IPS DF 6.9 (cell line): Measurements from ENCODE around the gene SLIT3.

ENCODE experiments used
- DNase-seq: peaks from one replicate; pipeline ENCODE4 v3.0.0-alpha.2; 2013; ENCODE audit warnings: low read depth, low spot score
- H3K27ac ChIP-seq: one replicate; pipeline ENCODE4 v1.5.1; 2013; ENCODE audit warnings: low read length, control low read depth
- H3K27me3 ChIP-seq: 2 replicates; pipeline ENCODE4 v1.6.1; 2013; ENCODE audit warnings: mild to moderate bottlenecking, low read length; ENCODE audit not compliant: control insufficient read depth, insufficient read depth
- H3K36me3 ChIP-seq: 2 replicates; pipeline ENCODE4 v1.6.1; 2013; ENCODE audit warnings: low read length; ENCODE audit not compliant: control insufficient read depth, insufficient read depth
- H3K4me1 ChIP-seq: 2 replicates; pipeline ENCODE4 v1.6.1; 2013; ENCODE audit warnings: low read length; ENCODE audit not compliant: control insufficient read depth, insufficient read depth
- H3K4me3 ChIP-seq: 2 replicates; pipeline ENCODE4 v1.5.1; 2013; ENCODE audit warnings: mild to moderate bottlenecking, low read length
- H3K9me3 ChIP-seq: 2 replicates; pipeline ENCODE4 v1.6.1; 2013; ENCODE audit warnings: low read length, inconsistent platforms; ENCODE audit not compliant: control insufficient read depth, insufficient read depth
- WGBS: extraction: QIAGEN DNeasy Blood & Tissue Kit; methylation state at CpG from one replicate; pipeline ENCODE4 v1.1.7; 2013; ENCODE audit warnings: mixed read lengths, missing lambda C conversion rate; ENCODE audit not compliant: insufficient read length, insufficient coverage; 5-methylcytosine and 5-hydroxymethylcytosine counted together

The SLIT3 gene

DNA sequence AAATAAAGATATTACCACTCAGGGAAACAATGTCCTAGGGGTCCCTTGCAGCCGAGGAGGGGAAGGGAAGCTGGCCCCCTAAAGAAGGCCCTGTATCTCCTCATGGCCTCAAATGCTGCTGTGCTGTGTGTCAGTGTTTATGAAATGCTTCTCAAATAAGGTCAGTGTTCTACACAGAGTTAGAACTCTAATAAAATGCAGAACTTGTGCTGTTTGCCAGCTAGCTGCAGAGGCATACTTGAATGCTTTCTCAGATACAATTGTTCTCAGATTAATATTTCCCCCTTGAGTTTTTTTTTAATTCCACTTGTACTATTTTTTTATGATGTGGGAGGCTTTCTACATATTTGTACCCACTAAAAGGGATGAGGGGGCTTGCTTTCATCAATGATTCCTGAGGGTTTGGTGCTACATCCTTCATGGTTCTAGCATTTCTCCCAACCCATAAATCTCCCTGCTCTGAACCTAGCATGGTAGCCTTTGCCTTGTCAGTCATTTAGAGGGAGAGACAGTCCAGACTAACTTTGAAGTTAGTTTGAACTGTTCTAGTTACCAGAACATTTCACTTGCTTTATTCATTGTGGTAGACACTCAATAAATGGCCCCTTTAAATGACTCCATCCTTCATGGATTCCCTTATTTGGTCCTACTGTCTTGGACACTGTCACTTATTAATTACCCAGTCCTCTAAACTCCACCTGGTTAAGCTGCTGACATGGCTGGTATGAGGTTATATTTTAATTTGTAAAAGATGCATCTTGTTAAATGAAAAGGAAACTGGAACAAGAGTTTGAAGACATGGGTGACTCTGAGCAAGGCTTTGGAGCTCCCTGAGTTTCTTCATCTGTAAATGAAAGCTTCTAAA, 12.6 kb downstream of the SLIT3 start:
- Histone ChIP-seq H3K27ac (no peak overlapping the region), H3K27me3 (no peaks in the 10 kb centered on the region), H3K4me3 (no peak overlapping the region), H3K9me3 (no peaks in the 10 kb centered on the region), H3K36me3 (no peaks in the 10 kb centered on the region), H3K4me1 (no peaks in the 10 kb centered on the region)
- WGBS = no CpG with 5 or more reads among the region's 1 CpG
- no peak for DNase-seq

DNA sequence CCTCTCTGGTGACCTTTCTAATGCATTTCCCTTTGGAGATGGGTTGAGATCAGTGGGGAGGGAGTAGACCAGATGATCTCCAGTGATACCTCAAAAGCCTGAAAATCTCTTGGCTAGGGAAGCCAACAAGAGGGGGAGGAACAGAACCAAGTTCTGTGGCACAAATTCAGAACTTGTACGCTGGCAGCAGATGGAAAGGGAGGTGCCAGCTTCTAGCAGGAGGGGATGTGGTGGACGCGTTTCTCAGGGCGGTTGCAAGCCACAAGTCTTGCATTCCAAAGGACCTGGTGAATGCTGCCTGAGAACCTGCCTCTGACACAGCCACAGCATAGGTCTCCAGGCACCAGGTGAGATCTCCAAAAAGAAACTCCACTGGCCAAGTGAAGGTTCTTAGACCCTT, 13.4 kb downstream of the SLIT3 start:
- no peak overlapping the region for H3K27ac ChIP-seq
- H3K4me1 ChIP-seq = no peaks in the 10 kb centered on the region
- no CpG with 5 or more reads among the region's 4 CpGs for WGBS
- no peak overlapping the region for H3K4me3 ChIP-seq
- no peak for DNase-seq
- no peaks in the 10 kb centered on the region for H3K27me3 ChIP-seq
- no peaks in the 10 kb centered on the region for H3K36me3 ChIP-seq
- H3K9me3 ChIP-seq = no peaks in the 10 kb centered on the region

DNA sequence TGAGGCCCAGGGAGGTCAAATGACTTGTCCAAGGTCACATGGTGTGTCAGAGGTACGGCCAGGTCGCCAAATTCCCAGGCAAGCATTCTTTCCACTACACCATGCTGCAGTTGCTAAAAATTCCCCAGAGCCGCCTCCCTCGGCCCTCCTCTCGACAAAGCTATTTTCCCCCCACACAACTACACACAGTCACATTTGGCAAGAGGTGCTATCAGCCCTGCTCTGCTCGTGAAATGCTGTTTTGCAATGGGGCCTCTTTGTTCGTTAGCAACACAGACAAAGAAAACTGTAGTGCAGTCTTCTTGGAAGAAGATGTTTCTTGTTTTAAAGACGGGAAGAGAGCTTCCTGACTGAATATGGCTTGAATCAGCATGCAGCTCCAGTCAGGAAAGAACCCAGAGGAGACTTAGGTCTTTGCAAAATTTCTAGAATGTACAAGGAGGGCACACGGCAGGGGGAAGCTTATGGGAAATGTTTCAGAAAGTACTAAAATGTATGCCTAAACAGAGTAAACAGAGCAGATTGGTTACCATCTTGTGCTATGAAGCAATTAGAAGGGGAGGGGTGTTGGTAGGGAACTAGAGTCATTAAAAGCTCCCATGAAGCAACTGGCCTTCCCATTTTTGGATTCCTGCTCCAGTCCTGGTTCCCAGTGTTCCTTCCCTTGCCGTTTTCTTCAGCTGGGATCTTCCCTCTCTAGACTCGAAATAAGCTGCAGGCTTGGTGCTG, 14.2 kb downstream of the SLIT3 start:
- H3K4me1 ChIP-seq = no peaks in the 10 kb centered on the region

GRCh38 chr5:169283887-169284286, 17.1 kb downstream of the SLIT3 start:
- H3K36me3 ChIP-seq = no peaks in the 10 kb centered on the region
- WGBS = no CpG with 5 or more reads among the region's 6 CpGs
- no peak overlapping the region for H3K4me3 ChIP-seq
- H3K4me1 ChIP-seq = no peaks in the 10 kb centered on the region
- H3K27me3 ChIP-seq = no peaks in the 10 kb centered on the region
- no peak for DNase-seq
- H3K9me3 ChIP-seq = no peaks in the 10 kb centered on the region
- H3K27ac ChIP-seq = no peak overlapping the region

More for the DNA sequence above, 14.2 kb downstream of the SLIT3 start:
- Histone ChIP-seq H3K9me3 (no peaks in the 10 kb centered on the region), H3K27me3 (no peaks in the 10 kb centered on the region), H3K4me3 (no peak overlapping the region), H3K36me3 (no peaks in the 10 kb centered on the region), H3K27ac (no peak overlapping the region)
- DNase-seq = no peak
- WGBS = no CpG with 5 or more reads among the region's 11 CpGs

DNA sequence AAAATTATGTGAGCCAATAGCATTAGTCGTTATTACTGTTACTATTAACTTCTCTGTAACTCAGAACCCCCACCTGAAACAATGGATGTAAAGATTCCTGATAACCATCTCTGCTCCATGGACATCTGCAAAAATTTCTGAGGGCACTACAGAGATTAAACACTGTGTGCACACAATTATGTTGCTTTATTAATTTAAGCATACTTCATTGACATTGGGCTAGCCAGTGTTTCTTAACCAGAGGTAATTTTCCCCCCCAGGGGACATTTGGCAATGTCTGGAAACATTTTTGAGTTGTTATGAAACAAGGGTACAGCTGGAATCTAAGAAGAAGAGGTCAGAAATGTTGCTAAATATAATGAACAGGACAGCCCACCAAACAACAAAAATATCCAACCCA, 19.3 kb downstream of the SLIT3 start:
- no peaks in the 10 kb centered on the region for H3K36me3 ChIP-seq
- H3K27me3 ChIP-seq = no peaks in the 10 kb centered on the region
- H3K4me3 ChIP-seq = no peak overlapping the region
- 0 out of 2 replicates have a peak, but pooled peaks cover 1% of the 10 kb centered on the region for H3K4me1 ChIP-seq
- DNase-seq = no peak
- no CpG with 5 or more reads among the region's 1 CpG for WGBS
- H3K27ac ChIP-seq = no peak overlapping the region
- H3K9me3 ChIP-seq = no peaks in the 10 kb centered on the region

- H3K36me3 ChIP-seq = no peaks in the 10 kb centered on the region
- H3K4me1 ChIP-seq = 0 out of 2 replicates have a peak, but pooled peaks cover 1% of the 10 kb centered on the region
- no peak overlapping the region for H3K4me3 ChIP-seq
- no CpG with 5 or more reads among the region's 3 CpGs for WGBS
- DNase-seq = no peak
- H3K9me3 ChIP-seq = no peaks in the 10 kb centered on the region
- no peak overlapping the region for H3K27ac ChIP-seq
- H3K27me3 ChIP-seq = no peaks in the 10 kb centered on the region
Observed at GRCh38 chr5:169280696-169281095, 20.2 kb downstream of the SLIT3 start.

DNA sequence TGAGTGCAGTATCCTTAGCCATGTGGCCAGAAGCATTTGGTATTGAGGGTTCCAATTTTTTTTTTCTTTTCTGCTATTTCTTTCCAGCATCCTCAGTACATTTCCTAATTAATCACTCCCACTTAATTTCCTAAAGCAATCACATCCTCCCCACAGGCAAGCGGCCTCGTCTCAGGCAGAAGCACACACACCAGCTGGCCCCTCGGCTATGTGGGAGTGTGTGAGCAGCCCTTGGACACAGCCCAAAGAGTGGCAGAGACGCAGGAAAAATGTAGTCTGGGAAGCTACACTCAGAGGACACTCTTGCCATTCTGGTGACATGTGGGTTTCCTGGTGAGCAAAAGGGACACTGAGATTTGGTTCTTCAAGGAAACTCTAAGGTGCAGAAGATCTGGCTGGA, 20.7 kb downstream of the SLIT3 start:
- no peaks in the 10 kb centered on the region for H3K36me3 ChIP-seq
- H3K9me3 ChIP-seq = no peaks in the 10 kb centered on the region
- no peak for DNase-seq
- no peaks in the 10 kb centered on the region for H3K27me3 ChIP-seq
- WGBS = no CpG with 5 or more reads among the region's 4 CpGs
- no peak overlapping the region for H3K27ac ChIP-seq
- H3K4me3 ChIP-seq = no peak overlapping the region
- 0 out of 2 replicates have a peak, but pooled peaks cover 1% of the 10 kb centered on the region for H3K4me1 ChIP-seq

GRCh38 chr5:169279125-169279524, 21.8 kb downstream of the SLIT3 start:
- no peaks in the 10 kb centered on the region for H3K27me3 ChIP-seq

GRCh38 chr5:169273881-169274280, 27.1 kb downstream of the SLIT3 start:
- WGBS = no CpG with 5 or more reads among the region's 2 CpGs
- Histone ChIP-seq H3K36me3 (no peaks in the 10 kb centered on the region), H3K27ac (no peak overlapping the region), H3K9me3 (no peaks in the 10 kb centered on the region), H3K4me1 (0 out of 2 replicates have a peak, but pooled peaks cover 1% of the 10 kb centered on the region), H3K27me3 (no peaks in the 10 kb centered on the region), H3K4me3 (no peak overlapping the region)
- no peak for DNase-seq

More at GRCh38 chr5:169279125-169279524, 21.8 kb downstream of the SLIT3 start:
- DNase-seq = no peak
- no CpG with 5 or more reads among the region's 2 CpGs for WGBS
- Histone ChIP-seq H3K4me1 (0 out of 2 replicates have a peak, but pooled peaks cover 1% of the 10 kb centered on the region), H3K36me3 (no peaks in the 10 kb centered on the region), H3K4me3 (no peak overlapping the region), H3K9me3 (no peaks in the 10 kb centered on the region), H3K27ac (no peak overlapping the region)

GRCh38 chr5:169273451-169273850, 27.5 kb downstream of the SLIT3 start:
- H3K27me3 ChIP-seq = no peaks in the 10 kb centered on the region
- DNase-seq = no peak
- no CpG with 5 or more reads among the region's 1 CpG for WGBS
- H3K27ac ChIP-seq = no peak overlapping the region
- H3K9me3 ChIP-seq = no peaks in the 10 kb centered on the region
- H3K4me1 ChIP-seq = no peaks in the 10 kb centered on the region
- H3K4me3 ChIP-seq = no peak overlapping the region
- H3K36me3 ChIP-seq = no peaks in the 10 kb centered on the region
